DND-41 (cell line): Measurements from ENCODE around the gene PKDREJ.
"Not testable (repeated sequence)": the region's sequence is repeated elsewhere in the genome, so short reads cannot be mapped to it uniquely, and the experiment has no call there.

ENCODE experiments used
- ATAC-seq: fragments of 200-7000 bp; cut with Tn5 transposase; 3 replicates; pipeline ENCODE4 v1.9.1; 2021; ENCODE audit warnings: low read depth; ENCODE audit not compliant: insufficient read depth
- DNase-seq: peaks from one replicate; pipeline ENCODE4 v3.0.0-alpha.2; 2020
- H2AFZ ChIP-seq: 2 replicates; pipeline ENCODE4 v1.6.0; 2012; ENCODE audit warnings: low read depth, low read length
- H3K27ac ChIP-seq: 2 replicates; pipeline ENCODE4 v1.5.1; 2012; ENCODE audit warnings: low read length, inconsistent platforms
- H3K27me3 ChIP-seq: fragments of 200-600 bp; sonication (generic); 2 replicates; pipeline ENCODE4 v1.6.0; 2012; ENCODE audit warnings: low read length, mild to moderate bottlenecking, inconsistent platforms; ENCODE audit not compliant: insufficient read depth, poor library complexity
- H3K36me3 ChIP-seq: 2 replicates; pipeline ENCODE4 v1.5.1; 2012; ENCODE audit warnings: low read length, inconsistent platforms; ENCODE audit not compliant: insufficient read depth
- H3K4me1 ChIP-seq: 2 replicates; pipeline ENCODE4 v1.5.1; 2012; ENCODE audit warnings: mild to moderate bottlenecking, low read length; ENCODE audit not compliant: insufficient read depth
- H3K4me2 ChIP-seq: 2 replicates; pipeline ENCODE4 v1.6.0; 2012; ENCODE audit warnings: mild to moderate bottlenecking, moderate library complexity, low read length, inconsistent platforms; ENCODE audit not compliant: insufficient read depth
- H3K4me3 ChIP-seq, 2 experiments: fragments of 200-600 bp in 1 of 2; shearing (Covaris generic) in 1 of 2; 2 replicates each; pipeline ENCODE4 v1.5.1; 2012 to 2016; ENCODE audit warnings: inconsistent platforms in 2 of 2, low read length in 2 of 2, mild to moderate bottlenecking in 2 of 2, low read depth in 1 of 2, moderate library complexity in 1 of 2
- H3K79me2 ChIP-seq: 2 replicates; pipeline ENCODE4 v1.6.0; 2012; ENCODE audit warnings: low read length, inconsistent platforms; ENCODE audit not compliant: insufficient read depth
- H3K9ac ChIP-seq: 2 replicates; pipeline ENCODE4 v1.6.0; 2012; ENCODE audit warnings: low read depth, mild to moderate bottlenecking, inconsistent platforms, low read length, moderate library complexity
- H3K9me3 ChIP-seq: 2 replicates; pipeline ENCODE4 v1.5.1; 2012; ENCODE audit warnings: low read length, moderate library complexity, mild to moderate bottlenecking, inconsistent platforms; ENCODE audit not compliant: insufficient read depth, severe bottlenecking
- H4K20me1 ChIP-seq: 2 replicates; pipeline ENCODE4 v1.6.0; 2012; ENCODE audit warnings: low read length; ENCODE audit not compliant: insufficient read depth
- CTCF ChIP-seq: IDR thresholded peaks from 2 replicates; pipeline ENCODE4 v1.5.1; 2012; ENCODE audit warnings: borderline replicate concordance, low read length, moderate library complexity, mild to moderate bottlenecking; ENCODE audit not compliant: poor library complexity, severe bottlenecking; ENCODE audit errors: extremely low read depth
- EZH2 ChIP-seq: IDR thresholded peaks from 3 replicates; pipeline ENCODE4 v1.6.1; 2012; ENCODE audit warnings: borderline replicate concordance, low read depth, mild to moderate bottlenecking, moderate library complexity, low read length, inconsistent platforms; ENCODE audit not compliant: severe bottlenecking

The PKDREJ gene

GRCh38 chr22:46269564-46269963 is 6.4 kb upstream of the PKDREJ start:
- TF ChIP-seq EZH2 (no peak), CTCF (no peak)
- no peak for DNase-seq
- H3K27me3 ChIP-seq = no peaks in the 10 kb centered on the region
- H3K9ac ChIP-seq = 0 out of 2 replicates have a peak overlapping the region, but pooled peaks have one; percentile 12
- ATAC-seq = no peak
- H4K20me1 ChIP-seq = no peaks in the 10 kb centered on the region
- peaks cover 29% of the 10 kb centered on the region for H3K36me3 ChIP-seq
- H3K79me2 ChIP-seq = peaks cover 5% of the 10 kb centered on the region; the same call in 1 of the 2 replicates
- H3K9me3 ChIP-seq = peaks cover 7% of the 10 kb centered on the region
- peak overlapping the region; percentile 53; the same call in 1 of the 2 replicates for H3K27ac ChIP-seq
- H3K4me1 ChIP-seq = peaks cover 33% of the 10 kb centered on the region
- H2AFZ ChIP-seq = no peak overlapping the region
- H3K4me3 ChIP-seq = no peak overlapping the region
- H3K4me2 ChIP-seq = peak overlapping the region; percentile 82

GRCh38 chr22:46267431-46268279 is 4.5 kb upstream of the PKDREJ start, which contains the start of gene TTC38:
Gene TTC38, plus strand, starts transcription at chr22:46268008. Its CDS starts 32 bp downstream, at chr22:46268040.
- H3K27me3 ChIP-seq = no peaks in the 10 kb centered on the region
- H3K4me2 ChIP-seq = peak within 1 kb of the TSS; percentile 82
- H3K27ac ChIP-seq = peak within 1 kb of the TSS; percentile 78
- peaks cover 12% of the 10 kb centered on the region for H3K36me3 ChIP-seq
- no peaks in the 10 kb centered on the region for H4K20me1 ChIP-seq
- H3K9ac ChIP-seq = peak within 1 kb of the TSS; percentile 75
- H3K4me1 ChIP-seq = peaks cover 33% of the 10 kb centered on the region
- TF ChIP-seq CTCF (no peak), EZH2 (no peak)
- peak within 1 kb of the TSS; percentile 63 to 85 for H3K4me3 ChIP-seq
- peaks cover 8% of the 10 kb centered on the region for H3K9me3 ChIP-seq
- H2AFZ ChIP-seq = peak within 1 kb of the TSS; percentile 94
- H3K79me2 ChIP-seq = peaks cover 5% of the 10 kb centered on the region; the same call in 1 of the 2 replicates
- peak; percentile 83 for ATAC-seq
- peak; percentile 62 for DNase-seq

- not testable (repeated sequence) for H4K20me1 ChIP-seq, DNase-seq, H3K27me3 ChIP-seq, H3K4me2 ChIP-seq, H2AFZ ChIP-seq, H3K79me2 ChIP-seq, H3K36me3 ChIP-seq, ATAC-seq, H3K27ac ChIP-seq, H3K4me3 ChIP-seq, H3K9ac ChIP-seq
- Histone ChIP-seq H3K4me1 (peaks cover 33% of the 10 kb centered on the region), H3K9me3 (peaks cover 10% of the 10 kb centered on the region)
Measured at GRCh38 chr22:46265627-46266026, 2.5 kb upstream of the PKDREJ start.

GRCh38 chr22:46264520-46264919 is 1.4 kb upstream of the PKDREJ start:
- H3K9me3 ChIP-seq = peaks cover 10% of the 10 kb centered on the region
- not testable (repeated sequence) for H3K36me3 ChIP-seq, H3K9ac ChIP-seq, H2AFZ ChIP-seq, H3K27me3 ChIP-seq, H3K27ac ChIP-seq, H4K20me1 ChIP-seq, H3K4me2 ChIP-seq, H3K4me3 ChIP-seq, DNase-seq, ATAC-seq, H3K79me2 ChIP-seq
- peaks cover 27% of the 10 kb centered on the region for H3K4me1 ChIP-seq
